HCT116 (cell line): ENCODE results near the gene ZCWPW1. TPM values are rescaled to one million over a fixed set of nuclear protein-coding genes. Genes with fewer than 3 reads are reported as not detected.

Experiments used
- ATAC-seq: fragments of 200-7000 bp; cut with Tn5 transposase; 2 replicates; pipeline ENCODE4 v1.9.1; 2020; ENCODE audit warnings: mild to moderate bottlenecking, moderate library complexity
- BruUV-seq: library from RNA; stranded (reverse); fragments of 400-500 nt; replicated peaks from 2 replicates; lab custom pipeline; 2021; lab: Mats Ljungman, UMichigan
- CTCF ChIA-PET: fragments of 300-600 bp; sonication (Branson Sonifier 250); formaldehyde crosslinking; loops from one replicate; lab custom pipeline; 2021; ENCODE audit warnings: antibody characterized with exemption; lab: Charles Lee
- POLR2A ChIA-PET: fragments of 300-600, 350-600 bp; sonication (Branson Sonifier 250); formaldehyde crosslinking; loops from one replicate; lab custom pipeline; 2021; ENCODE audit warnings: antibody characterized with exemption; lab: Charles Lee
- RAD21 ChIA-PET, 2 experiments: fragments of 300-600 bp; sonication (Branson Sonifier 250); formaldehyde crosslinking; loops; one replicate each; lab custom pipeline; 2023; ENCODE audit warnings: low total read pairs in 2 of 2; ENCODE audit not compliant: uncharacterized antibody in 2 of 2, unreplicated experiment in 2 of 2, low non-redundant PET in 1 of 2; lab: Charles Lee
- DNase-seq: peaks from one replicate; pipeline ENCODE4 v3.0.0-alpha.2; 2010; ENCODE audit warnings: low read depth, low spot score
- H2AFZ ChIP-seq: fragments of 200-600 bp; shearing (Covaris generic), sonication (generic); 2 replicates; pipeline ENCODE4 v1.6.1; 2017; ENCODE audit warnings: low read depth, mixed run types, mixed read lengths, antibody characterized with exemption, low read length; ENCODE audit not compliant: poor library complexity, severe bottlenecking
- H3K27ac ChIP-seq: 2 replicates; pipeline ENCODE4 v1.5.1; 2012; ENCODE audit warnings: low read depth, low read length
- H3K27me3 ChIP-seq: fragments of 200-600 bp; sonication (generic); 2 replicates; pipeline ENCODE4 v1.6.1; 2016; ENCODE audit warnings: mixed run types, low read length, mixed read lengths; ENCODE audit not compliant: insufficient read depth
- H3K36me3 ChIP-seq, 2 experiments: fragments of 200-500 bp in 1 of 2; fragments of 200-600 bp in 1 of 2; sonication (Bioruptor generic) in 1 of 2; sonication (generic) in 1 of 2; 2 replicates each; pipeline versions ENCODE4 v1.5.1 to v1.6.1; 2014 to 2016; ENCODE audit warnings: low read length in 2 of 2, inconsistent platforms in 1 of 2, mixed read lengths in 1 of 2, mixed run types in 1 of 2; ENCODE audit not compliant: insufficient read depth in 2 of 2, control insufficient read depth in 1 of 2
- H3K4me1 ChIP-seq, 2 experiments: fragments of 200-600 bp in 1 of 2; sonication (generic) in 1 of 2; 2 replicates each; pipeline versions ENCODE4 v1.5.1 to v1.6.1; 2012 to 2017; ENCODE audit warnings: low read length in 2 of 2, inconsistent platforms in 1 of 2, mild to moderate bottlenecking in 1 of 2, mixed read lengths in 1 of 2, mixed run types in 1 of 2, moderate library complexity in 1 of 2; ENCODE audit not compliant: insufficient read depth in 2 of 2, control insufficient read depth in 1 of 2
- H3K4me2 ChIP-seq: fragments of 200-600 bp; sonication (generic); 2 replicates; pipeline ENCODE4 v1.6.1; 2017; ENCODE audit warnings: mixed run types, low read length, mixed read lengths
- H3K4me3 ChIP-seq, 2 experiments: fragments of 200-600 bp in 1 of 2; sonication (generic) in 1 of 2; replicated peaks in 1 of 2; 2 replicates each; pipeline ENCODE4 v1.5.1; 2011 to 2016; ENCODE audit warnings: low read length in 2 of 2, control low read depth in 1 of 2, low read depth in 1 of 2, mild to moderate bottlenecking in 1 of 2, mixed read lengths in 1 of 2, mixed run types in 1 of 2
- H3K79me2 ChIP-seq: fragments of 200-600 bp; sonication (generic); 2 replicates; pipeline ENCODE4 v1.6.1; 2017; ENCODE audit warnings: mild to moderate bottlenecking, mixed run types, low read length, moderate library complexity, mixed read lengths; ENCODE audit not compliant: insufficient read depth
- H3K9ac ChIP-seq: fragments of 200-600 bp; sonication (generic); 2 replicates; pipeline ENCODE4 v1.6.1; 2016; ENCODE audit warnings: low read length, mixed read lengths
- H3K9me2 ChIP-seq: fragments of 200-600 bp; sonication (generic), shearing (Covaris generic); 2 replicates; pipeline ENCODE4 v1.6.1; 2017; ENCODE audit warnings: mixed run types, mild to moderate bottlenecking, moderate library complexity; ENCODE audit not compliant: insufficient read depth
- H3K9me3 ChIP-seq, 2 experiments: fragments of 200-500 bp in 1 of 2; fragments of 200-600 bp in 1 of 2; sonication (Bioruptor generic) in 1 of 2; sonication (generic) in 1 of 2; 2 replicates each; pipeline ENCODE4 v1.6.1; 2014 to 2017; ENCODE audit warnings: low read length in 2 of 2, mixed read lengths in 2 of 2, inconsistent platforms in 1 of 2, low read depth in 1 of 2, mild to moderate bottlenecking in 1 of 2, mixed run types in 1 of 2, moderate library complexity in 1 of 2; ENCODE audit not compliant: control insufficient read depth in 1 of 2, insufficient read depth in 1 of 2
- H4K20me1 ChIP-seq: fragments of 200-600 bp; sonication (generic), shearing (Covaris generic); 2 replicates; pipeline ENCODE4 v1.6.1; 2017; ENCODE audit warnings: mixed run types, mild to moderate bottlenecking, moderate library complexity; ENCODE audit not compliant: insufficient read depth
- ATF3 ChIP-seq: IDR thresholded peaks from 2 replicates; pipeline ENCODE4 v1.6.1; 2012
- CTCF ChIP-seq, 3 experiments: fragments of 200-600 bp in 1 of 3; sonication (generic) in 1 of 3; IDR thresholded peaks in 2 of 3; conservative IDR thresholded peaks in 1 of 3; 2 replicates each; pipeline ENCODE4 v1.5.1; 2012 to 2017; ENCODE audit warnings: low read depth in 2 of 3, low read length in 2 of 3, antibody characterized with exemption in 1 of 3, borderline replicate concordance in 1 of 3, control low read depth in 1 of 3, mild to moderate bottlenecking in 1 of 3, mixed read lengths in 1 of 3, mixed run types in 1 of 3, moderate library complexity in 1 of 3; ENCODE audit not compliant: insufficient read depth in 1 of 3
- RAD21 ChIP-seq: IDR thresholded peaks from 2 replicates; pipeline ENCODE4 v1.6.1; 2012; ENCODE audit warnings: low read depth, mild to moderate bottlenecking
- SP1 ChIP-seq: IDR thresholded peaks from 2 replicates; pipeline ENCODE4 v1.6.1; 2012; ENCODE audit warnings: low read depth
- ZBTB33 ChIP-seq: IDR thresholded peaks from 2 replicates; pipeline ENCODE4 v1.6.1; 2011; ENCODE audit warnings: mild to moderate bottlenecking, low read length, moderate library complexity; ENCODE audit not compliant: insufficient replicate concordance; ENCODE audit errors: extremely low read depth
- ZFX ChIP-seq: fragments of 450-650 bp; IDR thresholded peaks from 2 replicates; pipeline ENCODE4 v1.6.1; 2017
- intact Hi-C: fragments of 100-400 bp; cut with micrococcal nuclease; formaldehyde crosslinking; loops from 2 replicates; pipeline ENCODE4 v1.10.0; 2022
- total RNA-seq: library from RNA; stranded (reverse); gene quantifications from one replicate; pipeline ENCODE4 v1.2.1, GENCODE V29; 2021; ENCODE audit not compliant: unreplicated experiment

ZCWPW1 gene
- total RNA-seq, 1 experiment from 2014 or later: 1.5 TPM

GRCh38 chr7:100469227-100470044, 40.9 kb upstream of the ZCWPW1 start:
- no peak for TF ChIP-seq SP1
- TF ChIP-seq ZBTB33: no peak
- peak; percentile 93 for TF ChIP-seq RAD21
- peak; percentile 80 to 95 (median 91) for TF ChIP-seq CTCF (IDR thresholded peaks at IDR 0.05 in 2 of 3, conservative IDR thresholded peaks at IDR 0.05 in 1 of 3; ENCODE audit: borderline replicate concordance in 1 of 3, insufficient read depth in 1 of 3, low read depth in 2 of 3, low read length in 2 of 3)
- TF ChIP-seq ZFX: no peak
- no peak for TF ChIP-seq ATF3
- RAD21 ChIA-PET: interaction anchor here (0.6 to 0.8 kb wide), 2 partner anchors 10 to 85 kb away, joined by 4 read pairs; no protein-coding TSS in a partner anchor
- no peaks in the 10 kb centered on the region for H3K9me3 ChIP-seq
- 0 out of 4 replicates have a peak, but pooled peaks cover 0 to 2% of the 10 kb centered on the region in 2 experiments for H3K36me3 ChIP-seq
- POLR2A ChIA-PET: interaction anchor here (0.7 kb wide), 1 partner anchor 90 kb away, joined by 3 read pairs; no protein-coding TSS in a partner anchor
- peaks cover 22 to 43% of the 10 kb centered on the region in 2 experiments for H3K4me1 ChIP-seq
- H4K20me1 ChIP-seq: no peaks in the 10 kb centered on the region
- BruUV-seq: no TSS peak
- H3K9ac ChIP-seq: no peak overlapping the region
- no peak overlapping the region for H3K4me3 ChIP-seq
- H3K27me3 ChIP-seq: no peaks in the 10 kb centered on the region
- no peak overlapping the region for H3K4me2 ChIP-seq
- H2AFZ ChIP-seq: no peak overlapping the region
- DNase-seq (no peak), ATAC-seq (peak; percentile 85)
- intact Hi-C loops: loop anchor here (1.0 to 2.0 kb wide), 3 partner anchors 90 to 383 kb away; partner anchors contain the start of gene SLC12A9
- no peaks in the 10 kb centered on the region for H3K9me2 ChIP-seq
- CTCF ChIA-PET: interaction anchor here (0.5 to 3.4 kb wide), 14 partner anchors 10 to 383 kb away, joined by 3 to 31 read pairs (median 3); partner anchors contain the start of genes FBXO24, GIGYF1, LRCH4 and SLC12A9
- H3K27ac ChIP-seq: peak overlapping the region; percentile 52
- no peaks in the 10 kb centered on the region for H3K79me2 ChIP-seq
